HG03060 (cell line): ENCODE measurements around the gene FBRSL1.

Experiments used
- ATAC-seq: cut with Tn5 transposase; IDR thresholded peaks from one replicate; pipeline ENCODE4 v1.9.1; 2021; ENCODE audit warnings: low read depth, moderate number of reproducible peaks; ENCODE audit not compliant: unreplicated experiment

The FBRSL1 gene

GRCh38 chr12:132537836-132538662 is 48.1 kb downstream of the FBRSL1 start:
- no peak for ATAC-seq

GRCh38 chr12:132538663-132538990 is 48.7 kb downstream of the FBRSL1 start:
- ATAC-seq, result no peak

- ATAC-seq, result no peak
Measured at GRCh38 chr12:132539016-132539773, 49.2 kb downstream of the FBRSL1 start.

DNA sequence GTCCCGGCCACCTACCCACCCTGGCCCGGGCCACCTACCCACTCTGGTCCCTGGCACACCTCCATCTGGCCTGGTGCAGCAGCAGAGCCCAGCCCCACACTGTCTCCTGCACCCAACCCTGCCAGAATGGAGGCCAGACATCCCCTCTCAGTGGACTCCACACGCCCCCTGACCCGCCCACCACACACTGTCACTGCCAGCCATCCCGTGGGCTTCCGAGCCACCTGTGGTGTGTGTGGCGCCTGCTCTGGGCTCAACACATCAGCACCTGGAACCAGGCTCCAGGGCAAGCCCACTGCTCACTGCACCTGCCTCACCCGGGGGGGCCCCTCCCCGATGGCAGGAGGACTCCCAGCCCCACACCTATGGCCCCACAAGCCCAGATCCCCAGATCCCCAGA is 50.5 kb downstream of the FBRSL1 start:
- no peak for ATAC-seq

- ATAC-seq, result no peak
Measured at GRCh38 chr12:132541200-132541599, 51.2 kb downstream of the FBRSL1 start.

- ATAC-seq, result no peak
Measured at GRCh38 chr12:132541996-132542395, 52.0 kb downstream of the FBRSL1 start.

DNA sequence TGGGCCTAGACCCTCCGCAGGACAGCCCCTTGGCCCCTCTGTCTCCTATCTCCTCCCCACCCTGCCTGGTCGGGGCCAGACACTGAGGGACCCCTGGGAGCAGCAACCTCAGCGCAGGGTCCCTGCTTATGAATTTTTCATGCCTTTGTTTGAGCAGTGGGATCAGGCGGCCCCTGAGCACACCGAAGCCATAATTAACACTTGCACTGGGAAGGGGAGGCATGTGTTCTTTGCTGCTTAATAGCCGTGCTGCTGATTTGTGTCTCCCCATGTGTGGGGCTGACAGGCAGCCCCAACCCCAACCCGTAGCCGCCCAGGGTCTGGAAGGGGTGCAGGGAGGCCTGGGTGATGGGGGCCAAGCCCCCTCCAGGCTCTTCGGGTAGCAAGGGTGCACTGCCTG is 52.7 kb downstream of the FBRSL1 start:
- no peak for ATAC-seq

DNA sequence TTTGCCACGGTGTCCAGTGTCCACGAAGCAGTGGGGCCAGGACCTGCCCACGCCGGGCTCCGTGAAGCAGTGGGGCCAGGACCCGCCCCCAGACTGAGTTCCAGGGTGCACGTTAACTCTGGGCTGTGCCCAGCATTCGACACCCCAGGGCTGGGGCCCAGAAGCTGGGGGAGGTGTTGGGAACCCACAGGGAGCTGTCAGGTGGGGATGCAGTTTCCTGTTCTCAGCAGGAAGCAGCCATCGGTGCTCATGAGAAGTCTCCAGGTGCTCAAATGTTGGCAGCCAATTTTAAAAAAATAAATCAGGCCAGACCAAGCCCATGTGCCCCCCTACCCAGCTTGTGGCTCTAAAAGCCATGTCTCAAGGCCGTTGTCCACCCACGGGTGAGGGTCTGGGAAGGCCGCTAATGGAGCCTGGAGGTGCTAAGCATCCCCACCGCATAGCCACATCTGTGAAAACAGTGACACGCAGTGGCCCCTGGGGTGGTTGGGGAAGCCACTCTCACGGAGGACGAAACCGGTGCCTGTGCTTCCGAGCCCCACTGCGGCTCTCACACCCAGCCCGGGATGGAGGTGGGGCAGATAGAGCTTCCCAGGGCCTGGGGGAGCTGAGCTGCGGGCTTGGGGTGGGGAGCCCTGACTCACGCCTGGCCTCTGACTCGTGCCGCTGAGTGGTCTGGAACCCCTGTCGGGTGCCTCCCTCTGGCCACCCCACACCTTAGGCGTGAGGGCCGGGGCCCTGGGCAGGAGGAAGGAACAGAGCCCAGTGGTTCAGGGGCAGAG is 53.5 kb downstream of the FBRSL1 start:
- no peak for ATAC-seq

GRCh38 chr12:132544080-132544397 is 54.1 kb downstream of the FBRSL1 start:
- no peak for ATAC-seq

DNA sequence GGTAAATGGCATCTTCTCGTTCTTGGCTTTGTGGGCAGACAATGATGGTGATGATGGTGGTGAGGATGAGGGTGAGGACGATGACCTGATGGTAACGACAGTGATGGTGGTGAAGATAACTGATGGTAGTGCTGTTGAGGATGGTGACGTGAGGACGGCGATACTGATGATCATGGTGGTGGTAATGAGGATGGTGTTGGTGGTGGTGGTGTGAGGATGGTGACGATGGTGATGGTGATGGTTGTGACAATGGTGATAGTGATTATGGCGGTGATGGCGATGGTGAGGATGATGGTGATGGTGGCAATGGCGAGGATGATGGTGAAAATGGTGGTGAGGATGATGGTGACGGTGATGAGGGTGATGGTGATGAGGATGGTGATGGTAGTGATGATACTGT is 54.5 kb downstream of the FBRSL1 start:
- ATAC-seq, result no peak

GRCh38 chr12:132545164-132545953 is 55.4 kb downstream of the FBRSL1 start:
- ATAC-seq, result no peak

DNA sequence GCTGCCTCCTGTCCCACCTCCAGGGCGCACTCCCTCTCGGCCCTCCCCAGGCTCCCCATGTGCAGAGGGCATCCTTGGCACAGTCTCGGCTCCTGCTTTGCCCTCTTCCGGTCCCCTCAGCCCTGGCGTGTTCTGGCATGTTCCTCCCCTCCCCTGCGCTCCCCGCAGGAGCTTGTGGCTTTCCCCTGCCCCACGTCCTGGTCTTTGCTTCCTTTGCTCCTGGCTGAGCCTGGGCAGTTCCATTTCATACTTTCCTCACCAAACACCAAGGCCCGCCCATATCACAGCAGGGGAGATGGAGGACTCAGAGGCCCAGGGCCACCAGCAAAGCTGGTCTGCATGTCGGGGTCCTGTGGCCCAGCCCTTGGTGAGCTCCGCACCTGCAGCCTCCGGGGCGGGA is 56.0 kb downstream of the FBRSL1 start:
- no peak for ATAC-seq

DNA sequence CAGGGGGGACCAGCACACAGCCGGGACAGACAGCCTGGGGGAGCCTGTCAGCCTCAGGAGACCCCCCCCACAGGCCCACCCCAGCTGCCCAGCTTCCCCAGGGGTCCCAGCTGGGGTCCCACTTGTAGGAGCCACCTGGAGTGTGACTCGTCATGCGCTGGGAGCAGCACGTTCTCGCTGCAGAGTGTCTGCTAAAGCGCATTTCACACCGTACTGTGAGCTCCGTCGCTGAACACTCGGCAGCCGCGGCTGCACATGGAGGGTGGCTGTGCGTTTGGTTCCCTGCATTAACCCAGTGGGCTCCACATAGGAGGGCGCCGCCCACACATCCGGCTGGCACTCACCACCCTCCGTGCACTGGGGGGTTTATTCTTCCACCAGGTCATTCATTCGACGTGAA is 56.7 kb downstream of the FBRSL1 start:
- ATAC-seq, result no peak

DNA sequence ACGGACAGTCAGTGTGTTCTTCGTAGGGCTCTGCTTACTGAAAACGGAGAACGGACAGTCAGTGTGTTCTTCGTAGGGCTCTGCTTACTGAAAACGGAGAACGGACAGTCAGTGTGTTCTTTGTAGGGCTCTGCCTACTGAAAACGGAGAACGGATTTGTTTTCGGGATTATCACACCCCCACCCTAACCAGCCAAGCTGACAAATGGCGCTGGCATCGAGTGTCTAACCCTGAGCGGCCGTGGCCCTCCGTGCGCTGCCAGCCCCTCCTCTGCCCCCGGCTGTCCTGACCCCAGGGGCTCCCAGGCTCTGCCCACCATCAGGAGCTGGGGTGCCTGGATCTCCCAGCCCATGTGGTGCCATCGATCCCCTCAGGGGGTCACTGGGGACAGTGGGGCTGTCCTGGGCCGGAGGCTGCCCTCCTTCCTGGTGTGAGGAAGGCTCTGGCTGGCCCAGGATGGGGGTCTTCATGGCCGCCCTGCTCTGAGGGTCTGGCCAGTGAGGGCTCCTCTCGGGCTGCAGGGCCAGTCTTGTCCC is 57.3 kb downstream of the FBRSL1 start:
- no peak for ATAC-seq

- ATAC-seq, result no peak
Measured at GRCh38 chr12:132548430-132549058, 58.6 kb downstream of the FBRSL1 start.

DNA sequence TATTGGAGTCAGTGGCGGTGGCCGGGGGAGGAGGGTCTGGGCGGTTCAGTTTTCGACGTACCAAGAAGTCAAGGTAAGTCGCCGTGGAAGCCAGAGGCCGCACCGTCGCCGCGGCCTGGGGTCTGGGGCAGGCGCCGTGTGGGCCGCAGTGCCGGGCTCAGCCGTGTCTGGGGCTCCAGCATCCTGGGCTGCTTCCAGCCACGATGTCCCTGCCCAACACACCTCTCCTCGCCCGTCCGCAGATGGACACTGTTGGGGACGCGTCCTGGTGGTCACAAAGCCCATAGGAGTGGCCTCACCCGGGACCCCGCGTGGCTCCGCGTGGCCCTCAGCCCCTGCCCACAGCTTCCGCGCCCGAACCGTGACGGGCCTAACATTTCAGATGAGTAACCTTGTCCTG is 59.1 kb downstream of the FBRSL1 start:
- no peak for ATAC-seq

DNA sequence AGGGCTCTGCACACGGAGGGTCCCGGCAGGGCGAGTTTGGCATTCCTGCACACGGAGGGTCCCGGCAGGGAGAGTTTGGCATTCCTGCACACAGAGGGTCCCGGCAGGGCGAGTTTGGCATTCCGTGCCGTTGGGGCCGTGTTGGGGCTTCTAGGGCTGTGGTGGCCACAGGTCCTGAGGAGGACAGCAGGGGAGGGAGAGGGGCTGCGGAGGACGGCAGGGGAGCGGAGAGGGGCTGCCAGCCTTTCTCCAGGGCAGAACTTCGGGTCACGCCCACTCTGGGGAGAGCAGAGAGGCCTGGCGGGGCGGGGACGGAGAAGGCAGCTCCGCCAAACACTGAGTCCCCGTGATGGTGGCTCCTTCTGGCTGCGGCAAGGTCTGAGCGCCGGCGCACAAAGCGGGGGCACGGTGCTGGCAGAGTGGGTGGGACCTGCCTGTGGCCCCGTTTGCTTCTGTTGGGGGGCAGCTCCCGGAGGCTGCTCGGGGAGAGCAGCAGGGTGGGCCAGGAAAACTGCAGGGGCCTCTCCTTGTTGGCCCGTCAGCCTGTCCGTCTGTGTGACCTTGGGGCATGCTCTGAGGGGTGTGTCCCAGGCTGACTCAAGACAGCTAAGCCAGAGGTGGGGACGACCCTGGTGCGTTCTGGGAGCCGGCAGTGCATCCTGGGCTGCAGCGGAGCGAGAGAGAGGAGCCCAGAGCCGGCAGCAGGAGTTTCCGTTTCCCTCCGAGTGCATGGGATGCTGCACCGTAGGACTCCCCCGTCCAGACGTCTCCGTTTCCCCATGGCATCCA is 60.3 kb downstream of the FBRSL1 start:
- no peak for ATAC-seq

- ATAC-seq, result no peak
Measured at GRCh38 chr12:132550830-132551640, 61.1 kb downstream of the FBRSL1 start.
